Measurements from ENCODE around the gene DHDDS. TPM values are rescaled to one million over a fixed set of nuclear protein-coding genes. Genes with fewer than 3 reads are reported as not detected.
A peak's percentile ranks its signal among the peaks of the same experiment; 100 is the strongest.

Gene DHDDS
- total RNA-seq, 4 donors from 2014 or later: 54.5 to 76.6 (median 62.1) TPM

DNA sequence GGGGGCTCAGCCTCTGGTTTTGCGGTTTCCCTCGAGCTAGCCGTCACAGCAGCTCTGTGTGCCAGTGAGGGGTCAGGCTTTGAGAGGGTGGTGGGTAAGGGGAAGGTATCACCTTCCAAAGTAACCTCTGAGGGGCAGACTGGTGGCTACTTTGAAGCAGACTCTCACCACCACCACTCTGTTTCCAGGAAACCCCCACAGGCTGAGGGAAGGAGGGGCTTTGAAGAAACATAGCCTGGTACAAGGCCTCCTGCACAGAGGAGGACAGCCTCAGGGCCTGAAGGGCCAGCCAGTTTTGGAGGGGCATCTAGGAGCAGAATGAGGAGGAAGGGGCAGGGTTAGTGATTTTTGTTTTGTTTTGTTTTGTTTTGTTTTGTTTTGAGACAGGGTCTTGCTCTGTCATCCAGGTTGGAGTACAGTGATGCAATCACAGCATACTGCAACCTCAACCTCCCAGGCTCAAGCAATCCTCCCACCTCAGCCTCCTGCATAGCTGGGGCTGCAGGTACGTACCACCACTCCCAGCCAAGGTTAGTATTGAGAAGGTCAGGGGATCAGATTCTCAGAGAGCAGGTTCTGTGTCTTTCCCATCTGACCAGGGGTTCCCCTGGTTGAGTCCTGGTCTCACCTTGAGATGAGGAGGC, 42.4 kb upstream of the DHDDS start:
- no peak for DNase-seq
- Histone ChIP-seq H3K27ac (no peak overlapping the region), H3K4me3 (no peak overlapping the region), H3K4me1 (no peaks in the 10 kb centered on the region), H3K9me3 (no peaks in the 10 kb centered on the region), H3K27me3 (no peaks in the 10 kb centered on the region), H3K36me3 (no peaks in the 10 kb centered on the region)
- TF ChIP-seq CTCF (IDR thresholded peaks at IDR 0.05): no peak
- no peak for TF ChIP-seq POLR2A (IDR thresholded peaks at IDR 0.05)

DNA sequence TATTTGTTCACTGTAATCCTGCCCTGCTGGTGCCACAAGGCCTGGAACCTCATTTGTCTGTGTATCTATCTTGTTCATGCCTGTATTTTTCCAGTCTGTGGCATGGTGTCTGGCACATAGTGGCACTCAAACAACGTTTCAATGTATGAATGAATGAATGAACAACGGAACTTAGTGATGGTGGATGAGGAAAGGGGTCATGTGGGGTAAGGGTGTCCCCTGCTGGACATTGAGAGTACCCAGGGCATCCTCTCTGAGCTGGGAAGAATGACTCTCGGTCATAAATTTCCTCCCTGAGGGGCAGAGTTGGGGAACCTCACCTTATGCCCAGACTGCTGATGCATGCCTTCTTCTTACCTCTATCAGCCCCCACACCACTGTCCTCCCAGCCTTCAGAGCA, 40.7 kb upstream of the DHDDS start:
- Histone ChIP-seq H3K36me3 (no peaks in the 10 kb centered on the region), H3K9me3 (no peaks in the 10 kb centered on the region), H3K27me3 (no peaks in the 10 kb centered on the region), H3K4me1 (no peaks in the 10 kb centered on the region), H3K4me3 (no peak overlapping the region), H3K27ac (no peak overlapping the region)
- peak in 1 of 3 donors; percentile 55 for DNase-seq
- TF ChIP-seq POLR2A (IDR thresholded peaks at IDR 0.05) (no peak), CTCF (IDR thresholded peaks at IDR 0.05) (peak in 5 of 6 experiments; percentile 28 to 51 (median 47))

- Histone ChIP-seq H3K27ac (no peak overlapping the region), H3K27me3 (no peaks in the 10 kb centered on the region), H3K4me3 (no peak overlapping the region), H3K4me1 (no peaks in the 10 kb centered on the region), H3K9me3 (no peaks in the 10 kb centered on the region), H3K36me3 (no peaks in the 10 kb centered on the region)
- TF ChIP-seq CTCF (IDR thresholded peaks at IDR 0.05) (no peak), POLR2A (IDR thresholded peaks at IDR 0.05) (no peak)
- no peak for DNase-seq
These were observed 36.4 kb upstream of the DHDDS start for GRCh38 chr1:26395754-26396153.

DNA sequence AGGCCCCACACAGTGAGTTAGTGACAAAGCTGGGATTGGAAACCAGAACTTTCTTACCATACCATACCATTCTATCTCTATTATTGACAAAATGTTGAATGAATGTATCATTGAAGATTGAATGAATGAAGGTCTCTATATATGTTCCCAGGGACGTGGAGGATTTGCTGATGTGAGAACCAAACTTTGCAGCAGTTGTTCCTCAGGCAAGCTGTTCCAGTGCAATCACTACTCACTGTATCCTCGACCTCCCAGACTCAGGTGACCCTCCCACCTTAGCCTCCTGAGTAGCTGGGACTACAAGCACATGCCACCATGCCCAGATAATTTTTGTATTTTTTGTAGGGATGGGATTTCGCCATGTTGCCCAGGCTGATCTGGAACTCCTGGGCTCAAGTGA, 33.1 kb upstream of the DHDDS start:
- Histone ChIP-seq H3K4me1 (no peaks in the 10 kb centered on the region), H3K4me3 (no peak overlapping the region), H3K36me3 (no peaks in the 10 kb centered on the region), H3K9me3 (no peaks in the 10 kb centered on the region), H3K27ac (no peak overlapping the region), H3K27me3 (no peaks in the 10 kb centered on the region)
- no peak for TF ChIP-seq POLR2A (IDR thresholded peaks at IDR 0.05)
- no peak for TF ChIP-seq CTCF (IDR thresholded peaks at IDR 0.05)
- DNase-seq: no peak

DNA sequence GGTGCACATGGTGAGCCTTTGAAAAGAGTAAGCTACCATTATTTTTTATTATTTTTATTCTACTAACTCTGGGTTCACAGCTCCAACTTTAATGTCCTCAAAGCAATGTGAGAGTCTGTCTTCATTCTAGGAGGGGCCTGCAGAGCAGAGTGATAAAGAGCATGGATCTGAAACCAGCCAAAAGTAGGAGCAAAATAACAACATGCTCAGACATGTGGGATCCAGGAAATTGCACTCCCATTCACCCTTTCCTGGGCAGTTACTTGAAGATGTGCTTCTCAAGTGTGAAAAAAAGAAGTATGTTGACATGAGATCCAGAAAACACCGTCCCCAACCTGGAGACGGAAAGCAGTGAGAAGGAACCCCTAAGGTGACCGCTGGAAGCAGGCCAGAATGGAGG, 30.2 kb upstream of the DHDDS start:
- TF ChIP-seq CTCF (IDR thresholded peaks at IDR 0.05): no peak
- TF ChIP-seq POLR2A (IDR thresholded peaks at IDR 0.05): no peak
- no peaks in the 10 kb centered on the region for H3K27me3 ChIP-seq

DNA sequence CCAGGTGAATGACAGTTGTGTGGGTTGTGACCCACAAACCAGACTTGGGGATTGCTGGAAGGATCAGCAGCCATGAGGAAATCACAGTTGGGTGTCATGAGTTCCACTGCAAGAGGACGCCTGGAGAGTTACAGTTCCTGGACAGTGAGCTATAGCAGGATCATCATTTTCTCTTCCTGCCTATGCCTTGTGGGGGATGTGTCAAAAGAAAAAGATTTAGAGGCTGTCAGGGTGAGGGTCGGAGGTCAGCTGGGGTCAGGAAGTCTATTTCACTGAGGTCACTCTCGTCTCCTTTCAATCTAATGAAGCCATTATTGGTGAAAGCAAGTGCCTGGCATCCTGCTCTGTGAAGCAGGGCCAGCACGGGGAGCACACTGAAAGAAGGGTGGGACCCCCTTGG, 28.5 kb upstream of the DHDDS start:
- TF ChIP-seq CTCF (IDR thresholded peaks at IDR 0.05) (no peak), POLR2A (IDR thresholded peaks at IDR 0.05) (no peak)
- DNase-seq: no peak
- no peaks in the 10 kb centered on the region for H3K9me3 ChIP-seq
- H3K27me3 ChIP-seq: peaks cover 0 to under 1% of the 10 kb centered on the region in 2 donors
- no peak overlapping the region for H3K27ac ChIP-seq
- no peaks in the 10 kb centered on the region for H3K36me3 ChIP-seq
- no peak overlapping the region for H3K4me3 ChIP-seq
- H3K4me1 ChIP-seq: no peaks in the 10 kb centered on the region

More for the DNA sequence above, 30.2 kb upstream of the DHDDS start:
- H3K36me3 ChIP-seq: no peaks in the 10 kb centered on the region
- no peaks in the 10 kb centered on the region for H3K9me3 ChIP-seq
- H3K27ac ChIP-seq: no peak overlapping the region
- no peak overlapping the region for H3K4me3 ChIP-seq
- DNase-seq: no peak
- no peaks in the 10 kb centered on the region for H3K4me1 ChIP-seq

Data from Peyer's patch (tissue), 4 donors.